Spleen (tissue), 11 donors: ENCODE data around the gene PRPS1. TPM values are rescaled to one million over a fixed set of nuclear protein-coding genes. Genes with fewer than 3 reads are reported as not detected.

Source experiments
- DNase-seq: peaks from one replicate; pipeline ENCODE4 v3.0.0-alpha.2; 2020
- H3K27ac ChIP-seq, 8 donors: fragments of 200-600 bp; sonication (generic) in 7 of 8; 1 replicate in 4 of 8; 2 replicates in 4 of 8; pipeline versions ENCODE4 v1.5.0 to v1.8.0; 2016 to 2021; ENCODE audit warnings: inconsistent platforms in 4 of 8, mild to moderate bottlenecking in 4 of 8, moderate library complexity in 1 of 8
- H3K27me3 ChIP-seq, 7 donors: fragments of 200-600 bp; sonication (generic) in 6 of 7; replicated peaks in 1 of 7; 1 replicate in 4 of 7; 2 replicates in 3 of 7; pipeline versions ENCODE4 v1.5.0 to v1.8.0; 2016 to 2021; ENCODE audit warnings: inconsistent platforms in 3 of 7, mild to moderate bottlenecking in 1 of 7
- H3K36me3 ChIP-seq, 6 donors: fragments of 200-600 bp; sonication (generic) in 5 of 6; 1 replicate in 4 of 6; 2 replicates in 2 of 6; pipeline versions ENCODE4 v1.5.0 to v1.8.0; 2016 to 2021; ENCODE audit warnings: inconsistent platforms in 2 of 6
- H3K4me1 ChIP-seq, 6 donors: fragments of 200-600 bp; sonication (generic) in 5 of 6; 1 replicate in 3 of 6; 2 replicates in 3 of 6; pipeline versions ENCODE4 v1.5.0 to v1.8.0; 2016 to 2021; ENCODE audit warnings: inconsistent platforms in 3 of 6
- H3K4me3 ChIP-seq, 8 donors: fragments of 200-600 bp; sonication (generic) in 7 of 8; 1 replicate in 4 of 8; 2 replicates in 4 of 8; pipeline versions ENCODE4 v1.5.0 to v1.8.0; 2016 to 2021; ENCODE audit warnings: inconsistent platforms in 4 of 8, mild to moderate bottlenecking in 4 of 8, moderate library complexity in 2 of 8
- H3K9me3 ChIP-seq, 8 donors: fragments of 200-600 bp; sonication (generic) in 7 of 8; 1 replicate in 4 of 8; 2 replicates in 4 of 8; pipeline versions ENCODE4 v1.5.0 to v1.8.0; 2016 to 2021; ENCODE audit warnings: inconsistent platforms in 4 of 8
- CTCF ChIP-seq, 11 experiments: fragments of 200-600 bp in 7 of 11; fragments of 450-650 bp in 4 of 11; sonication (generic) in 4 of 11; IDR thresholded peaks in 8 of 11; conservative IDR thresholded peaks in 3 of 11; 1 replicate in 7 of 11; 2 replicates in 4 of 11; pipeline versions ENCODE4 v1.4.0 to v1.8.0; 2016 to 2021; ENCODE audit warnings: antibody characterized with exemption in 11 of 11, inconsistent platforms in 4 of 11, mild to moderate bottlenecking in 1 of 11
- POLR2A ChIP-seq, 3 donors: fragments of 450-650 bp; IDR thresholded peaks; one replicate each; pipeline ENCODE4 v1.5.1; 2017; ENCODE audit warnings: antibody characterized with exemption in 3 of 3, mild to moderate bottlenecking in 1 of 3
- POLR2AphosphoS5 ChIP-seq, 3 donors: sonication (generic); formaldehyde crosslinking; IDR thresholded peaks; one replicate each; pipeline ENCODE4 v1.5.1; 2017; ENCODE audit warnings: antibody characterized with exemption in 3 of 3
- WGBS, 5 donors: extraction: QIAGEN DNeasy Blood & Tissue Kit in 3 of 5; methylation state at CpG; one replicate each; pipeline versions ENCODE4 v1.1.5 to v1.1.7; 2013 to 2018; 5-methylcytosine and 5-hydroxymethylcytosine counted together
- intact Hi-C: fragments of 100-400 bp; cut with DNase I; formaldehyde crosslinking; loops from one replicate; pipeline ENCODE4 v1.15.0; 2023; ENCODE audit warnings: low total_unique reads
- polyA plus RNA-seq, 3 donors: library from polyadenylated mRNA; stranded (reverse); fragments of 200-250 nt; gene quantifications; one replicate each; pipeline ENCODE4 v1.2.1, GENCODE V29; 2013
- total RNA-seq, 7 donors: library from RNA; depleted of rRNA in 3 of 7; stranded (reverse); fragments of >200 nt in 3 of 7; fragmentation: NEBNext Ultra II Directional in 4 of 7; extraction: Animal tissue kit (Norgen Biotek cat#: 25700) in 4 of 7; gene quantifications; one replicate each; pipeline versions ENCODE4 v1.1.0 to v1.2.1, GENCODE V29; 2016 to 2021
- donor health status: healthy with polysubstance abuse.
- donor health status: DM: no; HTN: no; CAD: no; lungs with moderate emphysema.
- donor health status: DM: no; HTN: no; CAD: no.
- donor health status: Bipolar disorder and iron deficiency.
- donor health status: healthy.
- donor health status: DM: no; HTN: no; CAD: no.
- donor health status: DM: yes; HTN: yes; CAD: no.

The PRPS1 gene
- total and polyA plus RNA-seq, 10 donors: 15.0 to 47.6 (median 36.1) TPM

- no peaks in the 10 kb centered on the region for H3K27me3 ChIP-seq
- no peaks in the 10 kb centered on the region for H3K36me3 ChIP-seq
- no peaks in the 10 kb centered on the region for H3K9me3 ChIP-seq
- intact Hi-C loops: no loop called here
- H3K27ac ChIP-seq: no peak overlapping the region
- peaks cover 1 to 18% (median 6%) of the 10 kb centered on the region in 6 donors for H3K4me1 ChIP-seq
- DNase-seq: no peak
- no peak overlapping the region for H3K4me3 ChIP-seq
- WGBS, 5 donors: 85 to 100% (median 95%) methylated on average over 2 of the region's 2 CpGs
- TF ChIP-seq POLR2AphosphoS5 (IDR thresholded peaks at IDR 0.05) (no peak), CTCF (IDR thresholded peaks at IDR 0.05 in 8 of 11, conservative IDR thresholded peaks at IDR 0.05 in 3 of 11) (no peak), POLR2A (IDR thresholded peaks at IDR 0.05) (no peak)
Observed at GRCh38 chrX:107624893-107625292, 3.4 kb upstream of the PRPS1 start.

GRCh38 chrX:107625739-107626138, 2.6 kb upstream of the PRPS1 start:
- Histone ChIP-seq H3K4me1 (peaks cover 3 to 26% (median 12%) of the 10 kb centered on the region in 6 donors), H3K4me3 (no peak overlapping the region), H3K36me3 (no peaks in the 10 kb centered on the region), H3K27me3 (no peaks in the 10 kb centered on the region), H3K9me3 (no peaks in the 10 kb centered on the region), H3K27ac (no peak overlapping the region)
- WGBS, 5 donors: 79 to 87% (median 81%) methylated on average over 4 to 5 of the region's 5 CpGs
- intact Hi-C loops: no loop called here
- DNase-seq: no peak
- no peak for TF ChIP-seq POLR2A (IDR thresholded peaks at IDR 0.05)

DNA sequence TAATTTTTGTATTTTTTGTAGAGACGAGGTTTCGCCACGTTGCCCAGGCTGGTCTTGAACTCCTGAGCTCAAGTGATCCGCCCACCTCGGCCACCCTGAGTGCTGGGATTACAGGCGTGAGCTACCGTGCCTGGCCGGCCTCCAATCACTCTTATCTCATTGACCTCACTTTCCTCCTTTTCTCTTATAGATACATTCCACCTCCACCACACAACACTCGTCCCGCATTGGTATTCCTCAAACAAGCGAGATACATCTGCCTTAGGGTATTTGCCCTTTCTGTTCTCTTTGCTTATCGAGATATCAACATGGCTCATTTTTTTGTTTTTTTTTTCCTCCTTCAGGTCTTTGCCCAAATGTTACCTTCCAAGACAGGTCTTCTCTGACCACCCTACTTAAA, 1.8 kb upstream of the PRPS1 start:
- DNase-seq: no peak
- Histone ChIP-seq H3K4me1 (peaks cover 3 to 29% (median 12%) of the 10 kb centered on the region in 6 donors), H3K4me3 (no peak overlapping the region), H3K9me3 (no peaks in the 10 kb centered on the region), H3K36me3 (no peaks in the 10 kb centered on the region), H3K27ac (no peak overlapping the region), H3K27me3 (no peaks in the 10 kb centered on the region)
- TF ChIP-seq POLR2A (IDR thresholded peaks at IDR 0.05): no peak
- no peak for TF ChIP-seq CTCF (IDR thresholded peaks at IDR 0.05 in 8 of 11, conservative IDR thresholded peaks at IDR 0.05 in 3 of 11)
- no peak for TF ChIP-seq POLR2AphosphoS5 (IDR thresholded peaks at IDR 0.05)
- WGBS, 5 donors: 88 to 97% (median 95%) methylated on average over 11 to 12 of the region's 12 CpGs
- intact Hi-C loops: no loop called here

DNA sequence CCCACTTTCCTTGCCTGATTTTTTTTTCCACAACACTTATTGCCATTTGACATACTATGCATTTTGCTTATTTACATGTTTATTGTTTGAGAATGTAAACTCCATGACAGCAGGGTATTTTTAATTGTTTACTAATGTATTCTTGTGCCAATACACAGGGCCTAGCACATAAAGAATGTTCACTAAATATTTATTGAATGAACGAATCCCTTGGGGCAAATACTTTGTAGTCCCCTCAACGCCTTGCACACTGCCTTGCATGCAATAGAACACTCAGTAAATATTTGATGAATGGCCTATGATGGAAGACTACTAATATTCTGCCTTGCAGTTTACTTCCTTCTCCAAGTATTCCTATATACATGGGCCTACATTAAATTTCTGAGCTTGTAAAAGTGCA, 1.4 kb upstream of the PRPS1 start:
- no peaks in the 10 kb centered on the region for H3K36me3 ChIP-seq
- no peaks in the 10 kb centered on the region for H3K9me3 ChIP-seq
- no peaks in the 10 kb centered on the region for H3K27me3 ChIP-seq
- intact Hi-C loops: no loop called here
- DNase-seq: no peak
- 65 to 97% (median 92%) methylated on average over 2 of the region's 2 CpGs for WGBS, 5 donors
- H3K27ac ChIP-seq: no peak overlapping the region
- TF ChIP-seq CTCF (IDR thresholded peaks at IDR 0.05 in 8 of 11, conservative IDR thresholded peaks at IDR 0.05 in 3 of 11) (no peak), POLR2A (IDR thresholded peaks at IDR 0.05) (no peak), POLR2AphosphoS5 (IDR thresholded peaks at IDR 0.05) (no peak)
- H3K4me1 ChIP-seq: peaks cover 3 to 29% (median 12%) of the 10 kb centered on the region in 6 donors
- H3K4me3 ChIP-seq: no peak overlapping the region
